PC-9 (cell line): Measurements from ENCODE around the gene FOLR2.

Source experiments
- CTCF ChIP-seq: fragments of 200-600 bp; sonication (generic); conservative IDR thresholded peaks from 2 replicates; pipeline ENCODE4 v1.6.1; 2017; ENCODE audit warnings: mixed run types, antibody characterized with exemption, mild to moderate bottlenecking, moderate library complexity
- EZH2 ChIP-seq: fragments of 200-600 bp; sonication (generic); IDR thresholded peaks from 2 replicates; pipeline ENCODE4 v1.8.0; 2017; ENCODE audit warnings: antibody characterized with exemption, low read depth

- TF ChIP-seq CTCF (no peak), EZH2 (no peak)
Observed at GRCh38 chr11:72237112-72237931, 20.7 kb downstream of the FOLR2 start.
